CD14-positive monocyte (primary cell): ENCODE data around the gene ZNF23. TPM values are rescaled to one million over a fixed set of nuclear protein-coding genes. Genes with fewer than 3 reads are reported as not detected.

Experiments
- DNase-seq, 3 donors: peaks; one replicate each; pipeline ENCODE4 v3.0.0-alpha.2; 2011 to 2022
- H2AFZ ChIP-seq: 2 replicates; pipeline ENCODE4 v1.6.0; 2012; ENCODE audit warnings: mild to moderate bottlenecking, low read depth, low read length, inconsistent platforms; ENCODE audit not compliant: insufficient read depth, poor library complexity, severe bottlenecking
- H3K27ac ChIP-seq, 2 donors: 1 replicate in 1 of 2; 2 replicates in 1 of 2; pipeline ENCODE4 v1.5.1; 2012 to 2013; ENCODE audit warnings: low read length in 2 of 2, control low read depth in 1 of 2, inconsistent platforms in 1 of 2, low read depth in 1 of 2, mild to moderate bottlenecking in 1 of 2
- H3K27me3 ChIP-seq, 2 donors: one replicate each; pipeline versions ENCODE4 v1.6.0 to v1.6.1; 2011 to 2013; ENCODE audit warnings: low read length in 2 of 2; ENCODE audit not compliant: control insufficient read depth in 2 of 2, insufficient read depth in 2 of 2
- H3K36me3 ChIP-seq, 2 donors: replicated peaks in 1 of 2; 1 replicate in 1 of 2; 2 replicates in 1 of 2; pipeline versions ENCODE4 v1.5.1 to v1.6.1; 2012 to 2013; ENCODE audit warnings: low read length in 2 of 2, control low read depth in 1 of 2, inconsistent platforms in 1 of 2, mild to moderate bottlenecking in 1 of 2; ENCODE audit not compliant: insufficient read depth in 2 of 2, control insufficient read depth in 1 of 2
- H3K4me1 ChIP-seq, 2 donors: 1 replicate in 1 of 2; 2 replicates in 1 of 2; pipeline versions ENCODE4 v1.5.1 to v1.6.1; 2012 to 2013; ENCODE audit warnings: low read length in 2 of 2, control low read depth in 1 of 2, inconsistent platforms in 1 of 2, mild to moderate bottlenecking in 1 of 2, moderate library complexity in 1 of 2; ENCODE audit not compliant: insufficient read depth in 2 of 2, control insufficient read depth in 1 of 2
- H3K4me2 ChIP-seq: replicated peaks from 2 replicates; pipeline ENCODE3; 2012; ENCODE audit warnings: low read length, moderate library complexity, mild to moderate bottlenecking; ENCODE audit not compliant: poor library complexity, severe bottlenecking; ENCODE audit errors: extremely low read depth
- H3K4me3 ChIP-seq, 3 experiments: fragments of 200-600 bp in 1 of 3; sonication (generic) in 1 of 3; replicated peaks in 1 of 3; 1 replicate in 2 of 3; 2 replicates in 1 of 3; pipeline ENCODE4 v1.5.1; 2011 to 2013; ENCODE audit warnings: low read length in 3 of 3, mild to moderate bottlenecking in 3 of 3, control low read depth in 2 of 3, low read depth in 2 of 3, inconsistent platforms in 1 of 3, moderate library complexity in 1 of 3
- H3K79me2 ChIP-seq: 2 replicates; pipeline ENCODE4 v1.6.0; 2012; ENCODE audit warnings: mild to moderate bottlenecking, control low read depth, inconsistent platforms, low read length, moderate library complexity; ENCODE audit not compliant: insufficient read depth
- H3K9ac ChIP-seq: 2 replicates; pipeline ENCODE4 v1.6.0; 2017; ENCODE audit warnings: low read length, mild to moderate bottlenecking; ENCODE audit not compliant: insufficient read depth, poor library complexity, severe bottlenecking
- H3K9me3 ChIP-seq, 2 donors: replicated peaks in 1 of 2; 1 replicate in 1 of 2; 2 replicates in 1 of 2; pipeline versions ENCODE4 v1.5.1 to v1.6.1; 2012 to 2013; ENCODE audit warnings: low read length in 2 of 2, control low read depth in 1 of 2; ENCODE audit not compliant: control insufficient read depth in 1 of 2, insufficient read depth in 1 of 2
- H4K20me1 ChIP-seq: 2 replicates; pipeline ENCODE4 v1.6.0; 2012; ENCODE audit warnings: mild to moderate bottlenecking, low read length, control low read depth, moderate library complexity; ENCODE audit not compliant: insufficient read depth
- H3K27ac Mint-ChIP-seq, 7 donors: one replicate each; pipeline ENCODE4 v1.8.0; 2020; ENCODE audit warnings: mild to moderate bottlenecking in 7 of 7, mixed read lengths in 7 of 7, moderate library complexity in 6 of 7, inconsistent platforms in 2 of 7
- H3K27me3 Mint-ChIP-seq, 3 donors: one replicate each; pipeline ENCODE4 v1.8.0; 2021 to 2022; ENCODE audit warnings: low read depth in 3 of 3, mild to moderate bottlenecking in 3 of 3, mixed read lengths in 3 of 3, moderate library complexity in 3 of 3, inconsistent platforms in 1 of 3
- H3K36me3 Mint-ChIP-seq, 2 donors: one replicate each; pipeline ENCODE4 v1.8.0; 2020; ENCODE audit warnings: mixed read lengths in 2 of 2, inconsistent platforms in 1 of 2, mild to moderate bottlenecking in 1 of 2
- H3K4me1 Mint-ChIP-seq: one replicate; pipeline ENCODE4 v1.8.0; 2020; ENCODE audit warnings: mild to moderate bottlenecking, mixed read lengths
- H3K4me3 Mint-ChIP-seq, 2 donors: one replicate each; pipeline ENCODE4 v1.8.0; 2020; ENCODE audit warnings: mild to moderate bottlenecking in 2 of 2, mixed read lengths in 2 of 2, moderate library complexity in 1 of 2
- H3K9me3 Mint-ChIP-seq, 7 donors: one replicate each; pipeline ENCODE4 v1.8.0; 2020 to 2022; ENCODE audit warnings: mixed read lengths in 7 of 7, mild to moderate bottlenecking in 6 of 7, moderate library complexity in 6 of 7, inconsistent platforms in 2 of 7
- WGBS: methylation state at CpG from one replicate; pipeline ENCODE4 v1.1.5; 2013; ENCODE audit warnings: missing lambda C conversion rate; ENCODE audit not compliant: insufficient coverage; 5-methylcytosine and 5-hydroxymethylcytosine counted together
- intact Hi-C, 2 donors: fragments of 100-400 bp; cut with micrococcal nuclease; formaldehyde crosslinking; loops; one replicate each; pipeline versions ENCODE4 v1.15.0 to v1.15.1; 2023
- polyA plus RNA-seq, 3 donors: library from polyadenylated mRNA; depleted of rRNA in 1 of 3; unstranded in 2 of 3; stranded (reverse) in 1 of 3; fragments of 300-500 nt in 2 of 3; fragments of >200 nt in 1 of 3; fragmentation: Illumina TruSeq in 2 of 3; gene quantifications; 1 replicate in 2 of 3; 2 replicates in 1 of 3; pipeline ENCODE4 v1.2.3, GENCODE V29; 2012 to 2021
- TF ChIP-seq, protein P1 (sequence below): fragments of 200-600 bp; IDR thresholded peaks from one replicate; pipeline ENCODE4 v1.8.0; 2022; ENCODE audit warnings: antibody characterized with exemption, mild to moderate bottlenecking

Gene ZNF23
- polyA plus RNA-seq, 3 donors, result 2.1 to 3.9 (median 2.8) TPM

DNA sequence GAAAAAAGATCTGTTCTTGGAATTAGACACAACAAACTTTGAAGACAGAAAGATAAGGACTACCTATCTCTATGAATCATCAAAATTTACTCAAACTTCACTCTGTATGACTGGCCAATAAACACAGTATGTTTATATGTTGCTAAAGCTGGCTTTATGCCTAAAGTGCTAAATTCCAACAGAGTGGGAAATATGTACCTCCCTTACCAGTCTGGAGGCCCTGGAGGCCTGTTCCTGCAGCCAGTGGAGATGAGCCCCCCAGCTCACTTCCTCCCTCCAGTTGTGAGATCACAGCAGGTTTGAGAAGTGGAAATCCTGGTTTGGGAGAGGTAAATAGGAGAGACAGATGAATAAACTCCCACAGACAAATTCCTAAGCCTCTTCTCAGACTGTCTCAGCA, 9.0 kb downstream of the ZNF23 start:
- H3K4me1 Mint-ChIP-seq, result no peaks in the 10 kb centered on the region
- TF ChIP-seq, protein P1, sequence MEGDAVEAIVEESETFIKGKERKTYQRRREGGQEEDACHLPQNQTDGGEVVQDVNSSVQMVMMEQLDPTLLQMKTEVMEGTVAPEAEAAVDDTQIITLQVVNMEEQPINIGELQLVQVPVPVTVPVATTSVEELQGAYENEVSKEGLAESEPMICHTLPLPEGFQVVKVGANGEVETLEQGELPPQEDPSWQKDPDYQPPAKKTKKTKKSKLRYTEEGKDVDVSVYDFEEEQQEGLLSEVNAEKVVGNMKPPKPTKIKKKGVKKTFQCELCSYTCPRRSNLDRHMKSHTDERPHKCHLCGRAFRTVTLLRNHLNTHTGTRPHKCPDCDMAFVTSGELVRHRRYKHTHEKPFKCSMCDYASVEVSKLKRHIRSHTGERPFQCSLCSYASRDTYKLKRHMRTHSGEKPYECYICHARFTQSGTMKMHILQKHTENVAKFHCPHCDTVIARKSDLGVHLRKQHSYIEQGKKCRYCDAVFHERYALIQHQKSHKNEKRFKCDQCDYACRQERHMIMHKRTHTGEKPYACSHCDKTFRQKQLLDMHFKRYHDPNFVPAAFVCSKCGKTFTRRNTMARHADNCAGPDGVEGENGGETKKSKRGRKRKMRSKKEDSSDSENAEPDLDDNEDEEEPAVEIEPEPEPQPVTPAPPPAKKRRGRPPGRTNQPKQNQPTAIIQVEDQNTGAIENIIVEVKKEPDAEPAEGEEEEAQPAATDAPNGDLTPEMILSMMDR, result no peak

DNA sequence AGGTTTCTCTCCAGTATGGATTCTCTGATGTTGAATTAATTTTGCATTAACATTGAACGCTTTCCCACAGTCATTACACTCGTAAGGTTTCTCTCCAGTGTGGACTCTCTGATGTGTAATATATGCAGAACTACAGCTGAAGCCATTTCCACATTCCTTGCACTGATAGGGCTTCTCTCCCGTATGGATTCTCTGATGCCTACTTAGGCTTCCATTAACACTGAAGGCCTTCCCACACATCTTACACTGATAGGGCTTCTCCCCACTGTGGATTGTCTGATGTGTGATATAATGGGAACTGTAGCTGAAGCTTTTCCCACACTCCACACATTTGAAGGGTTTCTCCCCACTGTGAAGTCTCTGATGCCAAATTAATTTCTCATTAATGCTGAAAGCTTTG, 13.0 kb downstream of the ZNF23 start:
- no peaks in the 10 kb centered on the region for H3K4me1 ChIP-seq
- DNase-seq, result no peak
- no peaks in the 10 kb centered on the region for H3K27me3 ChIP-seq
- peaks cover 50 to 53% of the 10 kb centered on the region in 2 donors for H3K36me3 Mint-ChIP-seq
- no peak overlapping the region for H3K9ac ChIP-seq
- no peak overlapping the region for H3K27ac ChIP-seq
- H3K4me1 Mint-ChIP-seq, result no peaks in the 10 kb centered on the region
- H3K27ac Mint-ChIP-seq, result no peak overlapping the region
- no peak overlapping the region for H2AFZ ChIP-seq
- H3K9me3 Mint-ChIP-seq, result peaks cover 42 to 92% (median 82%) of the 10 kb centered on the region in 7 donors
- H3K4me3 ChIP-seq, result peak overlapping the region in 1 of 3 experiments; percentile 13
- TF ChIP-seq, protein P1, result no peak
- H3K79me2 ChIP-seq, result no peaks in the 10 kb centered on the region
- no peak overlapping the region for H3K4me2 ChIP-seq
- WGBS, result no CpG with 5 or more reads among the region's 3 CpGs
- peaks cover 35 to 61% of the 10 kb centered on the region in 2 donors for H3K36me3 ChIP-seq
- no peak overlapping the region for H3K4me3 Mint-ChIP-seq
- peaks cover 0 to 2% (median 1%) of the 10 kb centered on the region in 3 donors for H3K27me3 Mint-ChIP-seq
- H3K9me3 ChIP-seq, result peaks cover 64 to 96% of the 10 kb centered on the region in 2 donors
- intact Hi-C loops, result loop anchor here in 1 of 2 donors (5.0 kb wide), 1 partner anchor 43 kb away; no protein-coding TSS in a partner anchor
- no peaks in the 10 kb centered on the region for H4K20me1 ChIP-seq

More for the DNA sequence above, 9.0 kb downstream of the ZNF23 start:
- Mint-ChIP-seq H3K9me3 (peaks cover 50 to 65% (median 57%) of the 10 kb centered on the region in 7 donors), H3K27me3 (peaks cover 0 to 1% (median 0%) of the 10 kb centered on the region in 3 donors), H3K27ac (no peak overlapping the region), H3K4me3 (no peak overlapping the region), H3K36me3 (peaks cover 74 to 84% of the 10 kb centered on the region in 2 donors)
- peaks cover 47 to 65% of the 10 kb centered on the region in 2 donors for H3K9me3 ChIP-seq
- H3K4me2 ChIP-seq, result no peak overlapping the region
- intact Hi-C loops, result no loop called here
- H4K20me1 ChIP-seq, result no peaks in the 10 kb centered on the region
- no peak overlapping the region for H3K27ac ChIP-seq
- peaks cover 49 to 86% of the 10 kb centered on the region in 2 donors for H3K36me3 ChIP-seq
- no peak overlapping the region for H2AFZ ChIP-seq
- no peaks in the 10 kb centered on the region for H3K27me3 ChIP-seq
- H3K4me1 ChIP-seq, result no peaks in the 10 kb centered on the region
- no peak overlapping the region for H3K4me3 ChIP-seq
- no peaks in the 10 kb centered on the region for H3K79me2 ChIP-seq
- no peak for DNase-seq
- no peak overlapping the region for H3K9ac ChIP-seq
